SU-DHL-6 (cell line): Measurements from ENCODE around the gene NTM.

Source experiments
- CTCF ChIP-seq: fragments of 200-600 bp; sonication (generic); IDR thresholded peaks from one replicate; pipeline ENCODE4 v1.5.1; 2017; ENCODE audit warnings: antibody characterized with exemption, mild to moderate bottlenecking, low read length, moderate library complexity; ENCODE audit not compliant: insufficient read depth, poor library complexity, severe bottlenecking
- EZH2phosphoT487 ChIP-seq: fragments of 200-600 bp; sonication (generic), shearing (Covaris generic); conservative IDR thresholded peaks from 2 replicates; pipeline ENCODE4 v1.6.1; 2018; ENCODE audit warnings: mild to moderate bottlenecking, antibody characterized with exemption, low read length, moderate library complexity, mixed read lengths

DNA sequence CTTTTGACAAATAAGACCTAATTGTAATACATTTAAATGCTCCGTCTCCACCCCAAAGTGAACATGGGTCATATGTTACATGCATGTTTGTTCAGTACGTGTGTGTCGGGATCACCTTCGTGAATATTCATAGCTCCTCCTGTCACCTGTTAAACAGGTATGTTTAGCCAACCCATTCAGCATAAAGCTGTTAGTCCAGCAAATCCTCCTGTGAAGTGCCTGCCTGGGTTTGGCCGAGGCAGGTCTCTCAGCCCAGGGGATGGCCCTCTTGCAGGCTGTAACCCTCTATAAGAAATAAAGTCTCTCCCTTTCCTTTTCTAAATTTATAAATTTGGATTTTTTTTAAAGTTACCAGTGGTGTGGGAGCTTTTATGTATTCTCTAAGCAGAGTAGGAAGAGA lies 38.9 kb upstream of the NTM start:
- TF ChIP-seq CTCF, result no peak
- TF ChIP-seq EZH2phosphoT487, result no peak
